Omental fat pad (tissue), 4 donors: Measurements from ENCODE around the gene SNTB2. TPM values are rescaled to one million over a fixed set of nuclear protein-coding genes. Genes with fewer than 3 reads are reported as not detected.

Experiments used
- ATAC-seq: fragments of 150-250 bp; one replicate; pipeline ENCODE4 v1.9.1; 2016; ENCODE audit warnings: mild to moderate bottlenecking, moderate library complexity; ENCODE audit not compliant: low FRiP score
- DNase-seq: peaks from one replicate; pipeline ENCODE4 v3.0.0-alpha.2; 2019; ENCODE audit warnings: low spot score
- CTCF ChIP-seq, 3 donors: fragments of 450-650 bp; IDR thresholded peaks; one replicate each; pipeline ENCODE4 v1.5.1; 2016 to 2017; ENCODE audit warnings: antibody characterized with exemption in 3 of 3, mild to moderate bottlenecking in 3 of 3, moderate library complexity in 2 of 3
- total RNA-seq, 4 donors: library from RNA; depleted of rRNA; stranded (reverse); fragments of >200 nt; gene quantifications; one replicate each; pipeline ENCODE4 v1.1.0, GENCODE V29; 2016

The SNTB2 gene
- total RNA-seq, 4 donors from 2014 or later = 49.7 to 80.9 (median 59.3) TPM

GRCh38 chr16:69315486-69316311, 128.7 kb downstream of the SNTB2 start:
- DNase-seq = no peak
- no peak for TF ChIP-seq CTCF (IDR thresholded peaks at IDR 0.05)
- ATAC-seq = no peak

DNA sequence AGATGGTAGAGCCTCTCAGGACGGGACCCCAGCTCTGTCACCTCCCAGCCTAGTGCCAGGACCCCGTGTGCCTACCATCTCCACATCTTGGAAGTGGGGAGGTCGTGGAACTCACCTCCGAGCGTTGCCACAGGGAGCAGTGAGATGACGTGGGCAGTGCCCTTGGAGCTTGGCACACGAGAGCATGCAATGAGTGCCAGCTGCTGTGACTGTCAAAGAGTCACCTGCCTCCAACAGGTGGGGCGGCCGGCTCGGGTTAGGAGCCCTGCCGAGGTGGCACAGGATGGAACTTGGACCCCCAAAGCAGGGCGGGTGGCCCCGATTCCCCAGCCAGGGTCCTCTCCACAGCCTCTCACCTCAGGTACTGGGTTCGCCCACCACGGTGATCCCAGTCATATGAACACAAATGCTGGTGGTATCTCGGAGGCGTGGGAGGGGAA, 129.7 kb downstream of the SNTB2 start:
- ATAC-seq (no peak), DNase-seq (no peak)
- TF ChIP-seq CTCF (IDR thresholded peaks at IDR 0.05) = no peak

DNA sequence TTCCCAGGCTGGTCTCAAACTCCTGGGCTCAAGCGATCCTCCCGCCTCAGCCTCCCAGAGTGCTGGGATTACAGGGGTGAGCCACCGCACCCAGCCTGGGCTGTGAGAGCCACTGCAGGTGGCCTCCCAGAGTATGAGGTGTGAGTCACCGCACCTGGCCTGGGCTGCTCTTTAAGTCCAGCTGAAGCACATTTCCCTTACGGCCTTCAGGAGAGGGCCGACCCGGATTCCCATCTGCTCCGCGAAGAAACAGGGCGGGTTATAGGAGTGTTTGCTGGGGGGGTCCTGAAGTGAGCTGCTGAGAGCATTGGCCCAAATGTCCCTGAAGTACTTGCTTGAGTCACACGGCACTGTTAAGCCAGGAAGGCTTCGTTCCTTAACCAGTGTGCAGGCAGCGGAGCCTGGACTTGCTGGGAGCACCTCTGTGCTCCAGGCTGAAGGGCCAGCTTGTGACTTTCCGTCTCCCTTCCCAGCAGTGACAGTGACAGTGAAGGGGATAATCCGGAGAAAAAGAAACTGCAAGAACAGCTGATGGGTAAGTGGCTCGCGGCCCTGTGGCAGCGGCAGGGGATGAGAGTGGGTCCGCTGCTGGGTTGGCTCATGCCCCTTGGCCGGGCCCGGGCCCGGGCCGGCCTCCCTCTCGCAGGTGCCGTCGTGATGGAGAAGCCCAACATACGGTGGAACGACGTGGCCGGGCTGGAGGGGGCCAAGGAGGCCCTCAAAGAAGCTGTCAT, 131.4 kb downstream of the SNTB2 start:
- DNase-seq = no peak
- no peak for ATAC-seq

DNA sequence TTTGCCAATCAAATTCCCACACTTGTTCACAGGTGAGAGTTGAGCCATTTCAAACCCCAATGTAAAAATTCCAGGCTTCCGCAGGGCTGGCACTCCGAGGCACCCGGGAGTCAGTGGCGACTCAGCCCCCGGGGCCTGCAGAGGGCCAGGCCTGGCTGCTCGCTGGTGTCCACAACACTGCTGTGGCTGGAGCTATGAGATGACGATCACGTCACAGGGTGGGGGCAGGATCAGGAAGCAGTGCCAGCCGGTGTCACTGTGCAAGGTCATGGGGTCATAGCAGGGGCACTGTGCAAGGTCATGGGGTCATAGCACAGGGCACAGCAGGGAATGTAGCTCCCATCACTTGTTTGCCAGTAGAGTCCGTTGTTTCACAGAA, 131.9 kb downstream of the SNTB2 start:
- TF ChIP-seq CTCF (IDR thresholded peaks at IDR 0.05) = no peak
- no peak for ATAC-seq
- no peak for DNase-seq

More for the DNA sequence above, 131.4 kb downstream of the SNTB2 start:
- no peak for TF ChIP-seq CTCF (IDR thresholded peaks at IDR 0.05)

DNA sequence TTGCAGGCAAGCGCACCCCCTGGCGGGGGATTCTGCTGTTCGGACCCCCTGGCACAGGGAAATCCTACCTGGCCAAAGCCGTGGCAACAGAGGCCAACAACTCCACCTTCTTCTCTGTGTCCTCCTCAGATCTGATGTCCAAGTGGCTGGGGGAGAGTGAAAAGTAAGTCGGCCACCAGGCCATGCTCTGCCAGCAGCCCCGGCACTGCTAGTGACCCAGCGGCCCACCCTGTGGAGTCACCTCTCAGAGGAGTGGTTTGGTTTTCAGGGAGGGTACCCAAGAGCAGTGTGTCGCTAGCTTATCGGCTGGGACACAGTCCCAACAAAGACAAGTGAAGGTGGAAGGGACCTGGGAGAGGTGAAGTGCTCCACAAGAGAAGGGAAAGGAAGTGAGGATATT, 132.4 kb downstream of the SNTB2 start:
- no peak for TF ChIP-seq CTCF (IDR thresholded peaks at IDR 0.05)
- DNase-seq (no peak), ATAC-seq (no peak)

DNA sequence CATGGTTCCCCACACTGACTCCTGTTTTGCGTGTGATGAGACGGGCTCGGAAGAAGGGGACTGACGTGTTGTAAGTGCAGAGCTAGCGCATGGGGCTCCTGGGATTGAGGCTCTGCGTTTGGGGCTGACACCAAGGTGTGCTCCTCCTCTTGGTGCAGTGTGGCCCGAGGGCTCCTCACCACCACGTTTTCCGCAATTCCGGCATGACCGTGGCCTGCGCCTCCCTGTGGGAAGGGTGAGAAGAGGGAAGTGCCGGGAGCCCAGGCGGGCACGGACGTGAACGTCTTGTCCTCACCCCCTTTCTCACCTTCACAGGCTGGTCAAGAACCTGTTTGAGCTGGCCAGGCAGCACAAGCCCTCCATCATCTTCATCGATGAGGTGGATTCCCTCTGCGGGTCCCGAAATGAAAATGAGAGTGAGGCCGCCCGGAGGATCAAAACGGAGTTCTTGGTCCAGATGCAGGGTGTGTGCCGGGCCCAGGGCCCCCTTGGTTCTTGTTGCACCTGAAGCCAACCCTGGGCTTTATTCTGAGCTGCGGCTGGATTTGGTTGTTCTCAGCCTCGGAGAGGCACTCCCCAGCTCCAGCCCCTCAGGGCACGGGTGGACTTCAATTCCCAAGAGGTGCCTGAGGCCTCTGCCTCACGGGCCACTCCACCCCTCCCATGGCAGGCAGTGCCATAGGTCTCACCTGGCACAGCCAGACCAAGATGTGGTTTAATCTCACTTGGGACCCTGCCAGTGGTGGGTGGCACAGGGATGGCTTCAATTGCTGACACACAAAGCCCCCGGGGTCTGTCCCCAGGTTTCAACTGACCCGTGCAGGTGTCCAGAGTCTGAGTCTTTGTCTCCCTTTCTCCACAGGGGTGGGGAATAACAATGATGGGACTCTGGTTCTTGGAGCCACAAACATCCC, 133.1 kb downstream of the SNTB2 start:
- ATAC-seq (no peak), DNase-seq (no peak)
- no peak for TF ChIP-seq CTCF (IDR thresholded peaks at IDR 0.05)
